ENCODE data around the gene SYNGAP1. TPM values are rescaled to one million over a fixed set of nuclear protein-coding genes. Genes with fewer than 3 reads are reported as not detected.
A peak's percentile ranks its signal among the peaks of the same experiment; 100 is the strongest.

Gene SYNGAP1
- total RNA-seq, 1 experiment from 2014 or later: 29.0 TPM

GRCh38 chr6:33490198-33490597, 70.3 kb downstream of the SYNGAP1 start:
- H3K27ac ChIP-seq (ENCODE audit: low read length): no peak overlapping the region
- intact Hi-C loops (cut with micrococcal nuclease; ENCODE audit: unreplicated experiment): no loop called here
- DNase-seq (ENCODE audit: low read depth, low spot score): no peak
- H3K4me3 ChIP-seq (ENCODE audit: low read depth in 2 of 2, low read length in 2 of 2): no peak overlapping the region
- CTCF ChIA-PET: interaction anchor here (0.5 to 0.6 kb wide), 2 partner anchors 12 to 17 kb away, joined by 3 to 6 read pairs; no protein-coding TSS in a partner anchor
- BruUV-seq (replicated peaks): no TSS peak
- peak; percentile 81 for ATAC-seq
- no peaks in the 10 kb centered on the region for H3K9me3 ChIP-seq (ENCODE audit: control insufficient read depth, insufficient read depth, low read depth, low read length)
- H3K36me3 ChIP-seq (ENCODE audit: control insufficient read depth, insufficient read depth, low read length): no peaks in the 10 kb centered on the region
- TF ChIP-seq REST (IDR thresholded peaks at IDR 0.05; ENCODE audit: insufficient read depth in 1 of 2, low read depth in 2 of 2, low read length in 1 of 2) (no peak), CTCF (IDR thresholded peaks at IDR 0.05) (no peak; the same call in 1 of the 2 replicates), SIN3A (IDR thresholded peaks at IDR 0.05; ENCODE audit: borderline replicate concordance, insufficient read depth, low read depth, low read length) (no peak), POLR2AphosphoS5 (IDR thresholded peaks at IDR 0.05; ENCODE audit: low read depth, low read length) (no peak), TCF7L2 (IDR thresholded peaks at IDR 0.05; ENCODE audit: low read depth, low read length) (no peak)
- POLR2A ChIA-PET: interaction anchor here (0.9 kb wide), 1 partner anchor 26 kb away, joined by 3 read pairs; no protein-coding TSS in a partner anchor
- H3K4me1 ChIP-seq (ENCODE audit: control insufficient read depth, insufficient read depth, low read length): no peaks in the 10 kb centered on the region
- in situ Hi-C loops (cut with HindIII; ENCODE audit: low pct_unique_long_range_greater_than_20kb, low sequenced_read_pairs): no loop called here
- H3K27me3 ChIP-seq (ENCODE audit: control insufficient read depth, insufficient read depth, low read length): no peaks in the 10 kb centered on the region

- peak; percentile 48; the same call in 1 of the 2 replicates for ATAC-seq
- Histone ChIP-seq H3K4me1 (ENCODE audit: control insufficient read depth, insufficient read depth, low read length) (no peaks in the 10 kb centered on the region), H3K27ac (ENCODE audit: low read length) (no peak overlapping the region), H3K36me3 (ENCODE audit: control insufficient read depth, insufficient read depth, low read length) (no peaks in the 10 kb centered on the region), H3K9me3 (ENCODE audit: control insufficient read depth, insufficient read depth, low read depth, low read length) (no peaks in the 10 kb centered on the region), H3K27me3 (ENCODE audit: control insufficient read depth, insufficient read depth, low read length) (no peaks in the 10 kb centered on the region), H3K4me3 (ENCODE audit: low read depth in 2 of 2, low read length in 2 of 2) (no peak overlapping the region)
- DNase-seq (ENCODE audit: low read depth, low spot score): no peak
- ChIA-PET POLR2A (interaction anchor here (0.9 kb wide), 1 partner anchor 25 kb away, joined by 3 read pairs; no protein-coding TSS in a partner anchor), CTCF (interaction anchor here (0.5 to 0.6 kb wide), 3 partner anchors 13 to 41 kb away, joined by 3 to 7 read pairs (median 6); no protein-coding TSS in a partner anchor)
- BruUV-seq (replicated peaks): no TSS peak
- intact Hi-C loops (cut with micrococcal nuclease; ENCODE audit: unreplicated experiment) (no loop called here), in situ Hi-C loops (cut with HindIII; ENCODE audit: low pct_unique_long_range_greater_than_20kb, low sequenced_read_pairs) (no loop called here)
- TF ChIP-seq TCF7L2 (IDR thresholded peaks at IDR 0.05; ENCODE audit: low read depth, low read length): no peak
- no peak for TF ChIP-seq POLR2AphosphoS5 (IDR thresholded peaks at IDR 0.05; ENCODE audit: low read depth, low read length)
- no peak for TF ChIP-seq REST (IDR thresholded peaks at IDR 0.05; ENCODE audit: insufficient read depth in 1 of 2, low read depth in 2 of 2, low read length in 1 of 2)
- no peak for TF ChIP-seq SIN3A (IDR thresholded peaks at IDR 0.05; ENCODE audit: borderline replicate concordance, insufficient read depth, low read depth, low read length)
- TF ChIP-seq CTCF (IDR thresholded peaks at IDR 0.05): no peak
These were observed 70.8 kb downstream of the SYNGAP1 start for GRCh38 chr6:33490621-33491020.

Data from Panc1 (cell line).